Caco-2 (cell line): ENCODE measurements around the gene CACNA1B. TPM values are rescaled to one million over a fixed set of nuclear protein-coding genes. Genes with fewer than 3 reads are reported as not detected.

Experiments used
- BruUV-seq: library from RNA; stranded (reverse); fragments of 400-500 nt; replicated peaks from 2 replicates; lab custom pipeline; 2021; lab: Mats Ljungman, UMichigan
- CTCF ChIA-PET: fragments of 300-600 bp; sonication (Branson Sonifier 250); formaldehyde crosslinking; loops from one replicate; lab custom pipeline; 2022; ENCODE audit warnings: antibody characterized with exemption; lab: Charles Lee
- POLR2A ChIA-PET: fragments of 300-600 bp; sonication (Branson Sonifier 250); formaldehyde crosslinking; loops from one replicate; lab custom pipeline; 2022; ENCODE audit warnings: antibody characterized with exemption; lab: Charles Lee
- DNase-seq, 2 experiments: peaks; one replicate each; pipeline versions ENCODE4 v3.0.0 to v3.0.0-alpha.2; 2020 to 2022
- H3K27me3 ChIP-seq: replicated peaks from 2 replicates; pipeline ENCODE4 v1.6.0; 2011; ENCODE audit warnings: low read length; ENCODE audit not compliant: control insufficient read depth, insufficient read depth
- H3K36me3 ChIP-seq: 2 replicates; pipeline ENCODE4 v1.5.1; 2011; ENCODE audit warnings: low read length; ENCODE audit not compliant: control insufficient read depth, insufficient read depth
- H3K4me1 ChIP-seq: fragments of 250-450 bp; sonication (Bioruptor Pico); 2 replicates; pipeline ENCODE4 v1.5.1; 2020; ENCODE audit warnings: mild to moderate bottlenecking
- H3K4me3 ChIP-seq: 2 replicates; pipeline ENCODE4 v1.5.1; 2011; ENCODE audit warnings: low read depth, mild to moderate bottlenecking, control low read depth, low read length
- H3K9me3 ChIP-seq: fragments of 250-450 bp; sonication (Bioruptor Pico); 2 replicates; pipeline ENCODE4 v1.5.1; 2020; ENCODE audit warnings: mild to moderate bottlenecking, moderate library complexity
- H3K27ac Mint-ChIP-seq: one replicate; pipeline ENCODE4 v1.8.0; 2022; ENCODE audit warnings: mixed read lengths; ENCODE audit not compliant: unreplicated experiment
- H3K27me3 Mint-ChIP-seq: one replicate; pipeline ENCODE4 v1.8.0; 2022; ENCODE audit warnings: mixed read lengths; ENCODE audit not compliant: insufficient read depth, unreplicated experiment
- H3K36me3 Mint-ChIP-seq: one replicate; pipeline ENCODE4 v1.8.0; 2022; ENCODE audit warnings: mild to moderate bottlenecking, mixed read lengths; ENCODE audit not compliant: insufficient read depth, unreplicated experiment
- H3K4me1 Mint-ChIP-seq: one replicate; pipeline ENCODE4 v1.8.0; 2022; ENCODE audit warnings: low read depth, mixed read lengths; ENCODE audit not compliant: unreplicated experiment
- H3K4me3 Mint-ChIP-seq: one replicate; pipeline ENCODE4 v1.8.0; 2022; ENCODE audit warnings: mild to moderate bottlenecking, moderate library complexity, mixed read lengths; ENCODE audit not compliant: unreplicated experiment
- H3K9me3 Mint-ChIP-seq: one replicate; pipeline ENCODE4 v1.8.0; 2022; ENCODE audit warnings: mixed read lengths; ENCODE audit not compliant: unreplicated experiment
- intact Hi-C: fragments of 100-400 bp; cut with micrococcal nuclease; formaldehyde crosslinking; loops from one replicate; pipeline ENCODE4 v1.10.0; 2022; ENCODE audit not compliant: unreplicated experiment
- total RNA-seq: library from RNA; stranded (reverse); gene quantifications from 2 replicates; pipeline ENCODE4 v1.2.3, GENCODE V29; 2022
- TF ChIP-seq, protein P1 (sequence below), 2 experiments: fragments of 200-600 bp in 1 of 2; IDR thresholded peaks; 1 replicate in 1 of 2; 2 replicates in 1 of 2; pipeline versions ENCODE4 v1.5.1 to v1.8.0; 2011 to 2022; ENCODE audit warnings: antibody characterized with exemption in 1 of 2, control low read depth in 1 of 2, inconsistent platforms in 1 of 2, low read depth in 1 of 2, low read length in 1 of 2, mild to moderate bottlenecking in 1 of 2, moderate library complexity in 1 of 2; ENCODE audit not compliant: insufficient read depth in 1 of 2, severe bottlenecking in 1 of 2, unreplicated experiment in 1 of 2

CACNA1B gene
- total RNA-seq, 1 experiment from 2014 or later: 0.11 TPM

DNA sequence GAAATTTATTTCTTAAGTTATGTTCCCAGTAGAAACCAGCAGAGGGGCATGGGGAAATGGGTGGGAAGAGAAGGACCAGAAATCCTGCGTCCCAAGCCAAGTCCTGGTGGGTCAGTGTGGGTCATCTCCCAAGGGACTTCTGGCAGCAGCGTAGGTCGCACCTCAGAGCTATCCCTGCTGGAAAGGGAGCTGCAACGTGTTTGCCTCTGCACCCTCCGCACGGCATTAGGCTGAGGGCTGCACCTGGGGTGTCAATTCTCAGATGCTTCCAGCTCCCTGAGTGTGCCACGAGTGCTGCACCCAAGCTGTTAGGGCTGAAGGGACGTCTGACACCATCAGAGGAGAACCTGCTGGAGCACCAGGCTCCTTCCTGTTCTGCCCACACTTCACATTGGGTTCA, 182.8 kb downstream of the CACNA1B start:
- intact Hi-C loops: no loop called here
- Mint-ChIP-seq H3K36me3 (no peaks in the 10 kb centered on the region), H3K4me3 (no peak overlapping the region), H3K27ac (no peak overlapping the region), H3K4me1 (no peaks in the 10 kb centered on the region), H3K27me3 (no peaks in the 10 kb centered on the region), H3K9me3 (no peaks in the 10 kb centered on the region)
- no peaks in the 10 kb centered on the region for H3K4me1 ChIP-seq
- TF ChIP-seq, protein P1, sequence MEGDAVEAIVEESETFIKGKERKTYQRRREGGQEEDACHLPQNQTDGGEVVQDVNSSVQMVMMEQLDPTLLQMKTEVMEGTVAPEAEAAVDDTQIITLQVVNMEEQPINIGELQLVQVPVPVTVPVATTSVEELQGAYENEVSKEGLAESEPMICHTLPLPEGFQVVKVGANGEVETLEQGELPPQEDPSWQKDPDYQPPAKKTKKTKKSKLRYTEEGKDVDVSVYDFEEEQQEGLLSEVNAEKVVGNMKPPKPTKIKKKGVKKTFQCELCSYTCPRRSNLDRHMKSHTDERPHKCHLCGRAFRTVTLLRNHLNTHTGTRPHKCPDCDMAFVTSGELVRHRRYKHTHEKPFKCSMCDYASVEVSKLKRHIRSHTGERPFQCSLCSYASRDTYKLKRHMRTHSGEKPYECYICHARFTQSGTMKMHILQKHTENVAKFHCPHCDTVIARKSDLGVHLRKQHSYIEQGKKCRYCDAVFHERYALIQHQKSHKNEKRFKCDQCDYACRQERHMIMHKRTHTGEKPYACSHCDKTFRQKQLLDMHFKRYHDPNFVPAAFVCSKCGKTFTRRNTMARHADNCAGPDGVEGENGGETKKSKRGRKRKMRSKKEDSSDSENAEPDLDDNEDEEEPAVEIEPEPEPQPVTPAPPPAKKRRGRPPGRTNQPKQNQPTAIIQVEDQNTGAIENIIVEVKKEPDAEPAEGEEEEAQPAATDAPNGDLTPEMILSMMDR (IDR thresholded peaks at IDR 0.05; ENCODE audit: insufficient read depth in 1 of 2, low read depth in 1 of 2, low read length in 1 of 2, severe bottlenecking in 1 of 2, unreplicated experiment in 1 of 2): no peak
- H3K27me3 ChIP-seq: no peaks in the 10 kb centered on the region
- no peaks in the 10 kb centered on the region for H3K36me3 ChIP-seq
- BruUV-seq: no TSS peak
- ChIA-PET POLR2A (no interaction called here), CTCF (no interaction called here)
- DNase-seq: peak in 1 of 2 experiments; percentile 18
- no peak overlapping the region for H3K4me3 ChIP-seq
- no peaks in the 10 kb centered on the region for H3K9me3 ChIP-seq

DNA sequence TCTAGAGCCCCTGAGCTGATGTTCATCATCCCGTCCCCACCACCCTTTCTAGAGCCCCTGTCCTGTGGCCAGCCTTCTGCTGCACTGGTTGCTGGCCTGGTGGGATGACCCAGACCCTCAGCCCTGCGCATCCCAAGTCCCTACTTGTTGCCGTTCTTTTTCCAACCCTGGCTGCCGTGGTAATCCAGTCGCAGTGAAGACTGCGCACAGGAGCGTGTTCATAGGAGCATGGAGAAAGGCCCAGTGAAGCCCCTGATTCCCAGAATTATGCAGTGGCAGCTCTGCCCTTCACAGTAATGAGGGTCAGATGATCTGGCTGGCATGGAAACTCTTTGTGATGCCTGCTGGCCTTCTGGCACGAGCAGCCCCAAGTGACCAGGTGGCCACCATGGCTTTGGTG, 183.3 kb downstream of the CACNA1B start:
- Mint-ChIP-seq H3K9me3 (no peaks in the 10 kb centered on the region), H3K27ac (no peak overlapping the region), H3K36me3 (no peaks in the 10 kb centered on the region), H3K4me1 (no peaks in the 10 kb centered on the region), H3K4me3 (no peak overlapping the region), H3K27me3 (no peaks in the 10 kb centered on the region)
- H3K9me3 ChIP-seq: no peaks in the 10 kb centered on the region
- no peaks in the 10 kb centered on the region for H3K36me3 ChIP-seq
- ChIA-PET POLR2A (no interaction called here), CTCF (no interaction called here)
- no peaks in the 10 kb centered on the region for H3K27me3 ChIP-seq
- no TSS peak for BruUV-seq
- H3K4me3 ChIP-seq: no peak overlapping the region
- TF ChIP-seq, protein P1 (IDR thresholded peaks at IDR 0.05; ENCODE audit: insufficient read depth in 1 of 2, low read depth in 1 of 2, low read length in 1 of 2, severe bottlenecking in 1 of 2, unreplicated experiment in 1 of 2): no peak
- intact Hi-C loops: no loop called here
- no peak for DNase-seq
- no peaks in the 10 kb centered on the region for H3K4me1 ChIP-seq

DNA sequence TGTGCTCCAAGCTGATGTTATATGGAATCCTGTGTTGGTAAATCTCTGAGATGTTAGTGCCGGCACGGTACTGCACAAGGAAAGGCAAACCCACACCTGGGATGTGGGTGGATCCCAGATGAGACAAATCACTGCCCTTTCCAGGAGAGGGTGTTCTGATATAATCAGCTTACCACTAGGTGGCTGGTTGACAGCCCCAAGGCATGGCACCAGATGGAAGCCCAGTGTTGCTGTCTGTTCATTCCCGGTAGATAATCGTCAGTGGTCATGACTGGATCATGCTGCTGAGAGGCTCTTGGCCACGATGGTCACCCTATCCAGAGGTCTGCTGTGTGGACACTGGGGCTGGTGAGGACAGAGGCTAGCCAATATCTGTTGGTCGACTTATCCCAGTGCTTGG, 184.0 kb downstream of the CACNA1B start:
- POLR2A ChIA-PET: no interaction called here
- BruUV-seq: no TSS peak
- H3K27ac Mint-ChIP-seq: no peak overlapping the region

More for the DNA sequence above, 184.0 kb downstream of the CACNA1B start:
- Mint-ChIP-seq H3K36me3 (no peaks in the 10 kb centered on the region), H3K9me3 (no peaks in the 10 kb centered on the region), H3K4me3 (no peak overlapping the region), H3K27me3 (peaks cover 3% of the 10 kb centered on the region), H3K4me1 (no peaks in the 10 kb centered on the region)
- no peaks in the 10 kb centered on the region for H3K4me1 ChIP-seq
- H3K9me3 ChIP-seq: no peaks in the 10 kb centered on the region
- H3K36me3 ChIP-seq: no peaks in the 10 kb centered on the region
- no peaks in the 10 kb centered on the region for H3K27me3 ChIP-seq
- peak in 1 of 2 experiments; percentile 22 for DNase-seq
- TF ChIP-seq, protein P1 (IDR thresholded peaks at IDR 0.05; ENCODE audit: insufficient read depth in 1 of 2, low read depth in 1 of 2, low read length in 1 of 2, severe bottlenecking in 1 of 2, unreplicated experiment in 1 of 2): no peak
- H3K4me3 ChIP-seq: no peak overlapping the region
- intact Hi-C loops: no loop called here
- CTCF ChIA-PET: no interaction called here
